Activated CD8-positive, alpha-beta memory T cell treated with anti-CD3 and anti-CD28 coated beads for 48 hours (primary cell): ENCODE data around the gene FOXE3.

Experiments used
- DNase-seq, 3 experiments: peaks; one replicate each; pipeline ENCODE4 v3.0.0-alpha.2; 2020; ENCODE audit warnings: low read depth in 2 of 3, low spot score in 2 of 3

FOXE3 gene

DNA sequence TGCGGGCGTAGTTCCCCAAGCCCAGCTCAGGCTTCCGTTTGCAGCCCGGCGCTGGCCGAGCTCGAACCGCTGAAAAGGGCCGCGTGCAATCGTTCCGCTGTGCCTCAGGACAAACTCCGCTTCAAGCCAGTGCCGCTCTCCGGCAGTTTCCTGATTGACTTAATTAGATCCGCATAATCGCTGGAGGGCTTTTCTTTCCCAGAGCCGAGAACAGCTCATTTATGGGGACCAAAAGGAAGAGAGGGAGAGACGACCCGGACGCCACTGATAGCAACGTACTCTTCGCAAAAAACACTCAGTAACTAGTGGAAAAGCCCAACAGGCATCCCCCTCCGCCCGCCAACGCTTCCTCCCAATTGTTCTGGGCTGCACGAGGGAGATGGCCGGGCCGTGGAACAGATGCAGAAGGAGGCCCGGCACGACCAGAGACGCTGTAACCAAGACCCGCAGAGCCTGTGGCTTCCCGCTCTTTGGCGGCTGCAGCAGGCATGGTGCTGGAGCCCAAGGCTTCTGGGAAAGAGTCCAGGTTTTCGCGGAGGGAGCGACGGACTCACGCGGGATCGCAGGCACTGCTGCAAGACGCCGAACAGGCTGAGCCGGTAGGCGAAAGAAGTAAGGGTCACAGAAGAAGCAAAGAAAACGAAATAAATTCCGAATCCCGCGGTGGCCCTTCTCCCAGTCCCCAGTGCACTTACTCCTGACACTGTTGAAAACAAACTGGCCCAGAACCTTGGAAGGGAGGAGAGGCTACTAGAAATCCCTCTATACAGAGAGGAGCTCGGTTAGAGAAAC, 18.2 kb downstream of the FOXE3 start:
- DNase-seq: no peak

DNA sequence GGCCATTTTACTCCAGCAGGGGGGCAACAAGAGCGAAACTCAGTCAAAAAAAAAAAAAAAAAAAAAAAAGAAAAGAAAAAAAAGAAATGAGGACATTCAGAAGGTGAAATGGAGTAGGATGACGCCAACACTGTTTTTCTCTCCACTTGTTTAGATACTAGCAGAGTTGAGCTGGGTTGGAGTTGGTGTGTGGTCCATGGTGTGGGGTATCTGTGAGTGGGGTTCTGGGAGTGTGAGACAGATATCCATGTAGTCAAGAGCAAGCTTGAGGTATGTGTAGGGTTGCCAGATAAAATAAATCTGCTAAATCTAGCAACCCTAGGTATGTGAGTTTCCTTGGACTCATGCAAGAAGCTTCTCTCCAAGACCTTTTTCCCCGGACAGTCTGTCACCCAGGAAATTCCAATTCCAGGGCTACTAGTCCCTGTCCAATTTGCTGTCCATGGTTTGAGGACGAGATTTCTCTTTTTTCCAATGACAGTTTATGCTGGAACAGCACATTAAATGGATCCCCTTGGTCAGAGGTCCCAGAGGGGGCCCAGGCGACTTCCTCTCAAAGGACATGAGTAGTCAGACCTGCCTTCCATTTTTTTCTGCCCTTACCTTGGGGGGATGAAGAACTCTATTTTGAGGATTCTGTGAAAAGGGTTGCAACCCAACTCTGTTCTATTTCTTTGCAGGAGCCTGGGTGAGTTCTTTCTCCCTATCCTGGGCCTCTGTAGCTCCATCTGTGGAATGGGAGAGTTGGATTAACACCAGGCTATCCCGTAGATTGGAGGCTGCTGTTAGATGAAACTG, 19.6 kb downstream of the FOXE3 start:
- DNase-seq: no peak

DNA sequence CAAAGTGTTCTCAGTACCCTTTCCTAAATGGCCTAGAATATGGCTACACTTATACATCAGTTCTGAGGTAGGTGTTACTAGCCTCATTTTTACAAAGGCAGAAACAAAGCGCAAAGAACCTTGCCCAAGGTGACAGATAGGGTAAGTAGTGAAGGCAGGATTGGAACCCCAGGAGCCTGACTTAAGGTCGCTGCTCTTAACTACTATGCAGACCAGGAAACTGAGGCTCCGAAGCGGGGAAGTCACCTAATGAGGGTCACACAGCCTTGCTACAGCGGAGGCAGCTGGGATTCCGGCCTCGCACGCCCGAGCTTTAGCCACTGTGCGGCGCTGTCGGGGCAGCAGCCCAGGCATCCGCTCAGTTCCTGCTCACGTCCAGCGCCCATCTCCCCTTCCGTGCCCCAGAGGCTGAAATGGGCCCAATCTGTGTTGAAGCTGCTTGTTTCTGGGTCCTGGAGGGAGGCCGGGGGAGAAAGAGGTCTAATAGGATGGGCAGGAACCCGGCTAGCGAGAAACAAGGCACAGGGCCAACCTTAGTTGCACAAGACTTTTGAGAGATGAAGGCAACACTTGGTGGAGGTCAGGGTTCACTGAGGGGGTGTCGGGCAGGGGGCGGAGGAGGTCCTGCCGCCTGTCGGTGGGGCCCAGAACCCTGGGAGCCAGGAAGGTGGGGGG, 20.4 kb downstream of the FOXE3 start:
- peak; percentile 61 to 70 (median 69) for DNase-seq

DNA sequence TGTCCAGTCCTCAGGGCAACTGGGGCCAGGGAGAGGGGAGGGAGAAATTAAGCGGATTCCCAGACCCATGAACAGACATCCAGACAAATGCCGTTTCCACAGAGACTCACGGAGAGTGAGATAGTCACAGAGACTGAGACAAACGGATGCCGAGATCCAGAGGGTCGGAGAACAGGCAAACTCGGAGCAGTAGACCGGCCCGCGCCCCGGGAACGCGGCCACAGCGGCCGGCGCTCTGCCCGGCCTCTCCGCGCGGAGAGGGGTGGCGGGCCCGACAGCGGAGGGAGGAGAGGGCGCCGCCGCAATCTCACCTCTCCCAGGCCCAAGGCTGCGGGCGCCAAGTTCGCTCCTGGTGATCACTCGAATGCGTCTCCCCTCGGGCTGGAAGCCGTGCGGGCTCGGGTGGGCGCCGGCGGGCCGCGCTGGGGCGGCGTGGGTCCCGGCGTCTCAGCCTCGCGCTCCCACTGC, 20.9 kb downstream of the FOXE3 start:
- DNase-seq: no peak

DNA sequence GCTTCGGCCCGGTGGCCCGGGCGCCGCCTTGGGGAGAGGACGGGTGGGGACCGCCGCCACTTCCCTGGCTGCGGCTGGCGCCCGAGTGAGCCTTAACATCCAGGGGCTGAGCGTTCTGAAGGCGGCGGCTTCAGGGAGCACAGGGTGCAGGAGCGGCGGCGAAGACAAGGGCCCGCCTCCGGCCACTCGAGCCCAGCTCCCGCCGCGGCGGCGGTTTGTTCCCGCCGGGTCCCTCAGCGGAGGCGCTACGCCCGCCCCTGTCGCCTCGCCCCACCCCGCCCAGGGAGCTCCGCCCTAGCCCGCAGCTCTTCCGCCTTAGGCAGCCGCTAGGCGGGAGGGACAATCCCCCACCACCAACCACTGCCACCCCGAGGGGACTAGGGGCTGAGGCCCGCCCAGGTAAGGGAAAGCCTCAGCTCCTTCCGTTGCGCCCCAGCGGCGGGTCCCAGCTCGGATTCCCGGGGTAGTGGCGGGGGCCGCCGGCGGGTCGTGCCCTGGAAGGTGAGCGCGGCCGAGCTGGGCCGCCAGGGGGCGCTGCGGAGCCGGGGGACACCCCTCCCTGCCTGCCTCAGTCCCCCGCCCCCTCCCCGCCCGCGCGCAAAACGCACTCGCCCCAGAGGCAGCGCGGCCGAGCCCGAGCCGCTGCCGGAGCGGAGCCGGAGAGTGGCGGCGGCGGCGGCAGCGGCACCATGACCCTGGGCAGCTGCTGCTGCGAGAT, 21.5 kb downstream of the FOXE3 start, which contains the start of gene FOXD2:
TSS of gene FOXD2 (plus strand) at position 598 of the 718 bp plus-strand sequence. CDS start at position 690, 92 bp downstream.
- peak; percentile 85 to 98 (median 95) for DNase-seq

DNA sequence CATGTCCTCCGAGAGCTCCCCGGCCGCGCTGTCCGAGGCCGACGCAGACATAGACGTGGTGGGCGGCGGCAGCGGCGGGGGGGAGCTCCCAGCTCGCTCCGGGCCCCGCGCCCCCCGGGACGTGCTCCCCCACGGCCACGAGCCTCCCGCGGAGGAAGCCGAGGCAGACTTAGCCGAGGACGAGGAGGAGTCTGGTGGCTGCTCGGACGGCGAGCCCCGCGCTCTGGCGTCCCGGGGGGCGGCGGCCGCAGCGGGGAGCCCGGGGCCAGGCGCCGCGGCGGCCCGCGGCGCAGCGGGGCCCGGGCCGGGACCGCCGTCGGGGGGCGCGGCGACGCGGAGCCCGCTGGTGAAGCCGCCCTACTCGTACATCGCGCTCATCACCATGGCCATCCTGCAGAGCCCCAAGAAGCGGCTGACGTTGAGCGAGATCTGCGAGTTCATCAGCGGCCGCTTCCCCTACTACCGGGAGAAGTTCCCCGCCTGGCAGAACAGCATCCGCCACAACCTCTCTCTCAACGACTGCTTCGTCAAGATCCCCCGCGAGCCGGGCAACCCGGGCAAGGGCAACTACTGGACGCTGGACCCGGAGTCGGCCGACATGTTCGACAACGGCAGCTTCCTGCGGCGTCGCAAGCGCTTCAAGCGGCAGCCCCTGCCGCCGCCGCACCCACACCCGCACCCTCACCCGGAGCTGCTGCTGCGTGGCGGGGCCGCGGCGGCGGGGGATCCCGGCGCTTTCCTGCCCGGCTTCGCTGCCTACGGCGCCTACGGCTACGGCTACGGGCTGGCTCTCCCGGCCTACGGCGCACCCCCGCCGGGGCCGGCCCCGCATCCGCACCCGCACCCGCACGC, 22.3 kb downstream of the FOXE3 start:
- no peak for DNase-seq

DNA sequence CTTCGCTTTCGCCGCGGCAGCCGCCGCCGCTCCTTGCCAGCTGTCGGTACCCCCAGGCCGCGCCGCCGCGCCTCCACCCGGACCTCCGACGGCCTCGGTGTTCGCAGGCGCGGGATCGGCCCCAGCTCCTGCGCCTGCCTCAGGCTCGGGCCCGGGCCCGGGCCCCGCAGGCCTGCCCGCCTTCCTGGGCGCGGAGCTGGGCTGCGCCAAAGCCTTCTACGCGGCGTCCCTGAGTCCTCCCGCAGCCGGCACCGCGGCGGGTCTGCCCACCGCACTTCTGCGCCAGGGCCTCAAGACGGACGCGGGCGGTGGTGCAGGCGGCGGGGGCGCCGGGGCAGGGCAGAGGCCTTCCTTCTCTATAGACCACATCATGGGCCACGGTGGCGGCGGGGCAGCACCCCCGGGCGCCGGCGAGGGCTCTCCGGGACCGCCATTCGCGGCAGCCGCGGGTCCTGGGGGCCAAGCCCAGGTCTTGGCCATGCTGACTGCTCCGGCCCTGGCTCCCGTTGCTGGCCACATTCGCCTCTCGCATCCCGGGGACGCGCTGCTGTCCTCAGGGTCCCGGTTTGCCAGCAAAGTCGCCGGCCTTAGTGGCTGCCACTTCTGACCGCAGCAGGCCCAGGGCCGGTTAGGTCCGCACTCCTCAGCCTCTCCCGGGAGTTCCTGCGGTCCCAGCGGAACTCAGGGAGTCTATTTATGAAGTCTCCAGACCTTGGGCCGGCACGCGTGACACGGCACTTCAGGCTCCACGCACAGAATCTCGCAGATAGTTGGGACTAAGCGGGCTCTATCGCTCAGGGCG, 23.1 kb downstream of the FOXE3 start:
- no peak for DNase-seq

DNA sequence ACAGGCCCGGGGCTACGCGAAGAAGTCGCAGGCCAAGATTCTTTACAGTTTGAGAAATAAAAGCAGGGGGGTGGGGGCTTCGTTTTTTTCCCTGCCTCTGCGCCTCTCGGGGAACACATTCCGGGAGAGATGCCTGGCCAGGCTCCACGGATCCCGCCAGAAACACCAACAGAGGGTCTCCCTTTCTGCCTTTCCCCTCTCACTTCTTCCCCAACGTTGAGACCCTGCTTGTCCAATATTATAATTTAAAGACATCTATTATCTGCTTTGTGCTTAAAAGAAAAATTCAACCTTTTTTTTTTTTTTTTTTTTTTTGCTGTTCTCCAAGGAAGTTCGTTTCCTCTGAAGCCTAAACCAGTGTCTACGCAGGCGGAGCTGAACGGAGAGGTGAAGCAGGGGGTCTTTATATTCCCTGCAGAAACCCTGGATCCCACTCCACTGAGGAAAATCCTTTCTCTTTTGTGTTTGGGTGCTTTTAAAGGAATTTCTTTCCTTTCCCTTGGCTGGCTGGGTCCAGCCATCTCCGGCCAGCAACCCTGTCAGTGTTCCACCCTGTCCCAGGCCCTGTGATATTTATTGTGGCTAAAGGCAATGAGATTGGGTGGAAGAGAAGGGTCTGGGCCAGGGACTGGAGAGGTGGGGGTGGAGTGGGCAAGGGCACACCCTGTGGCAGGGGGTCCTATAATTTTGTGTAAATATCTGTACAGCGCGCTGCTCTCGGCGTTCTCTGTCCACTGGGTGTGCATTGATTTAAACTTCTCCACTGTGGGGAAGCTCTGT, 23.9 kb downstream of the FOXE3 start:
- no peak for DNase-seq

DNA sequence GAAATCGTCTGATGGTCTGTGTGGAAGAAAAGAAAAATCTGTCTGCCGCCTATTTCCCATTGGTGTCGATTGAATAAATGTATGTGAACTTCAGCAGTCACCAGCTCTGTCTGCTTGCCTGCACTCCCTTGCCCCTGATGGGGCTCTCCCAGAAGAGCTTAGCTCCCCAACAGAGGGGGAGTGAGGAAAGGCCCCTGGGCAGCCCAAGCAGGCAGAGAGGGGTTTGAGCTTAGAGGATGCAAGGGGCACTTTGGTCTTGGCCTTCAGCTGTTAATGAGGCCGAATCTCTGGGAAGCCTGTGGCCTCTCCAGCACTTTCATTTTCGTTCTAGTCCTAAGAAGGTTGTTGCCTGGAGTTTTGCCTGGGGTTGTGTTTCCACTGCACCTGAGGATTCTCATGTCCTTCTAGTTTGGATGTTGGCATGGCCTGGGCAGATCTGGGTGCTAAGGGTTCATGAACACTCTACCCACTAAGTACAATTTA, 24.6 kb downstream of the FOXE3 start:
- no peak for DNase-seq

DNA sequence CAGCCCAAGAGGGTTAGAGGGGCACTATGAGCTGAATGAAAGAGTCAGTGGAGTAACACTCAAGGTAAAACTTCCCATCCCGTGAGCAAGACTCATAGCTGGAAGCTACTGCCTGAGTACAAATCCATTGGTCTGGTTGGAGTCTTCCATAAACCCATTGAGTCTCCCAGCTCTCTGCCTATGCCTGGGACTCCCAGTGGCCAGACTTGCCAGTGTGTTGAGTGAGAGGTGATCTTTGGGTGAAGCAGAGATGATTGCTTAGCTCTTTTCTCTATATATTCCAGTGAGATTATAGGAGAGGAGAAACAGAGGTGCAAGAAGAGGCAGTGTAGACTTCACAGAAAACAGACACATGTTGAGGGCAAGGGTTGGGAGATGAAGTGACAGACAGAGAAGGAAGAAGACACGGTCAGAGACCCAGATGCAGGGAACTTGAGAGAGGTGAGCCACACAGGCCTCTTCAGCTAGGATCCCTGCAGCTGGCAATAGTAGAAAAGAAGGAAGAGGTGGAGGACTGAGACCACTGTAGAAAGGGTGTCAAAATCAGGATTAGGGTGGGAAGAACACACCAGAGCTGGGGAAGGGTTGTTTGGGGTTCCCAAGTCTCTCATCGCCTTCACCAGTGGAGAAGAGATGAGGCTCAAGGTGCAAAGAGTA, 25.5 kb downstream of the FOXE3 start:
- no peak for DNase-seq

DNA sequence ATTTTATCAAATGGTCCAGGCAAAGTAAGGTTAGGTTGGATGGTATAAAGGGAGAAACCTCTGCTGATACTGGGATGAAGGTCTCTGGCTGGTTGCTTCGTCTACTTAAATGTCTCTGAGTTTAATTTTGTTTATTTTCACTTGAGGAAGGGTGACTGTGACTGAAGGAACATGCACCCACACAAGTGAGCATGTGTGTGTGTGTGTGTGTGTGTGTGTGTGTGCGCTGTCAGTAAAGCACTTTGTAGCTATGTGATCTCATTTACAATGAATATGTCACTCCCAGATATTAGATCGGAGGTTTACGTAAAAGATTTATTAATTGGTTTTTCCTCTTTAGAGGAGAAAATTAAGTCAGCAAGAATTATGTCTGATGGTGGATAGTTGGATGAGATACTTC, 26.1 kb downstream of the FOXE3 start:
- no peak for DNase-seq

DNA sequence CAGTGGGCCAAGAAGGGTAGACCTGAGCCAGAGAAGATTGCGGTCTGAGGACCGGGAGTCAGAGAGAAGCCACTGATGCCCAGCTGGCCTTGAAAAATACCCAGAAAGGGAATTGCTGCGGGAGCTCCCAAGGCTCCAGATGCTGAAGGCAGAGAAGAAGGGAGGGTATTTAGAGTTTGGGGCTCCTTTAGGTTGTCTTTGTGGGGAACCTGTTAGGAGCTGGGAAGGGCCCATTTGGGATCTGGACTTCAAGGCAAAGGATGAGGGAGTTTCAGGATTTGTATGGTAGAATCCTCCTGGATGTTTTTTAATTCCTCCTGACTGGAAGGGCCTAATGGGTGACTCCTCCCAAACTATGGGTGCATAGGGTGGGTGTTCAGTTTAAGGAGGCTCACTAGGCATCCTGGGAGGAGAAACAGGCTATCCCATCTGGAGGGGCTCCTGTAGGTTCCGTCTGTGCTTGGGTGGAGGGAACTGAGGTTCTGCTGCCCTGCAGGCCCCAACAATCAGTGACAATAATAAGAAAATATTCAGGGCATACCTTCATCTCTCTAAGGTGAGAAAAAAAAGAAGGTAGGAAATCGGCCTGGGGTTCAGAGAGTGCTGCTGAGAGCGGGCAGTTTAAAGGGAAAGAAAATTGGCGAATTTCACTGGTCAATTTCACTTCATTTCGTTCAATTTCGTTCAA, 26.9 kb downstream of the FOXE3 start:
- no peak for DNase-seq

DNA sequence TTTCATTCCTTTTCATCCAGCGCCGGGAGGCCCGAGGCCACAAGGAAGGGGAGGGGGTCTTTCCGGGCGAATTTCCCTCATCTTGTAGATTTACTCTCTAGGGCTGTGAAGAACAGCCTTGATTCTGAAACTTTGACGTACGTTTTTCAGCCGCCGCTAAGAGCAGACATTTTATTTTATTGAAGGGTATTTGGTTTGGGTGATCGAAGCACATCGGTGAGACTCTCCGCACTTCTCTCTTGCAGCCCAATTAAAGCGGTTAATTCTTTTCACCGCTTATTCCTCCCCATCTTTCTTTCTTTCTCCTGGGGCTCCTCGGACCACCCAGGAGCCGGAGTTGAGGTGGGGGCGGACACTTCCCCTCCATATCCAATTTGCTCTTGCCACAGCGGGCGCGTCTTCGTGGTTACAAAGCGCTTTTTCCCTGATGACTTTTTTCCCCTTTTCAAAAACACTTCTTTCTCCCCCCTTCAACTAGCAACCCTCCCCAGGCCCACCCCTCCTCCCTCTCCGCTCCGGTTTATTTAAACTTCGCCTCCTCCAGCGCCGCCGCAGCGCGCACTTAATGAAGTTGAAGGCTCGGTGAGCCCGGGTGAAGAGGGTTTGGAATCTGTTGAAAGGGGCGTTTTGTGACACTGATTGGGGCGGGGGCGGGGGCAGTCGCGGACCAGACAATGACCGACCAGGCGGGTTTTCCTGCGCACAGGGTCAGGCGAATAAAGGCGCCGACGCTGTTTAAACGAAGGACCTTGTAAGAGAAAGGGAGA, 27.6 kb downstream of the FOXE3 start:
- DNase-seq: no peak

DNA sequence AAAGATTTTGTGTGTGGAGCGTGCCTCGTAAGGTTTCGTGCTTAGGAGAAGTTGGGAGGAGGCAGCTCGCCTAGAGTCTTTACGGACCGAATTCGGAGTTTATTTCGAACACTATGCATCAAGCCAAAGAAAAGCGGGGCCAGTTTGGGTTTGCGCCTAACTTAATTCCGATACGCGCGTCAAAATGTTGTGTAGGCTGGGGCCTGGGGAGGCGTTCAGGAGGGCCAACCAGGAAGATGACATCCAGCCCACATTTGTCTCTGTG, 28.1 kb downstream of the FOXE3 start:
- no peak for DNase-seq

DNA sequence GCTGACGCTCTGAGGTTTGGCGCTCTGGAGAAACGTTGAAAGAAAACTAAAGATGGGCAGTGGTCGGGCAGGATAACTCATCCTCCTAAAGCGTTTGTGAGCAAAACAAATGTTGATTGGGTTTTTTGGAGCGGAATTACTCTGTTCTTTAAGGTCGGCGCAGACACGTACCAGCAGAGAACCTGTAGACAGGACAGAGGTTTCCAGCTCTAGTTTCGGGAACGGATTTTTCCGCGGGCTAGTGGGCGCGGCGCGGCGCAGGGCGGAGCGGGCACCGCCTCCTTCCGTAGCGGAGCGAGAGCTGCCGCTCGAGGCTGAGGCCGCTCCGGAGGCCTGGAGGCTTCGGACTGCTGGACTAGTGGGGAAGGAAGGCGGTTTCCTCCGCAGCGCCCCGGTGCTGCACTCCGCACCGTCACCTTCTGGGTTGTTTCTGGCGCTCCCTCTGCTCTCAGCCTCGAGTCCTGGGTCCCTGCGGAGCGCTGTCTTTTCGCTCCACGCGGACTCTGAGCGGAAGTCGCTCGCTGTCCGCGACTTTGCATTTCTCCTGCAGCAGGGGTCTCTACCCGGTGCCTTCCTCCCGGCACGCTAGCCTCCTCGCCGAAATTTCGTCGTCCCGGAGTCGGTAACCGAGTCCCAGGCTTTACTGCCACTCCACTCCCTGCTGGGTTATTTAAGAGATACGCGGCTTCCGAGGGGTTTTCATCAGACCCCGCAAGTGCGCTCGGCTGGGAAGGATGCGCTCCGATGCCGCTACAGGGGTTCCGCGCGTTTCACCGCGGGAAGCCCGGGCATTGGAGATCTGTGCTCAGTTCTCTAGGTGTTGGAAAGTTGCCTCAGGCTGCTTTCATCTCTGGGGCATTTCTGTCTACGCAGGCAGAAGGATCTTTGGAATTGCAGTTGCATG, 28.7 kb downstream of the FOXE3 start:
- no peak for DNase-seq
